ENCODE results near the gene HRH2. TPM values are rescaled to one million over a fixed set of nuclear protein-coding genes. Genes with fewer than 3 reads are reported as not detected.

Gene HRH2
- total RNA-seq, 1 experiment from 2014 or later, result 3.3 TPM

DNA sequence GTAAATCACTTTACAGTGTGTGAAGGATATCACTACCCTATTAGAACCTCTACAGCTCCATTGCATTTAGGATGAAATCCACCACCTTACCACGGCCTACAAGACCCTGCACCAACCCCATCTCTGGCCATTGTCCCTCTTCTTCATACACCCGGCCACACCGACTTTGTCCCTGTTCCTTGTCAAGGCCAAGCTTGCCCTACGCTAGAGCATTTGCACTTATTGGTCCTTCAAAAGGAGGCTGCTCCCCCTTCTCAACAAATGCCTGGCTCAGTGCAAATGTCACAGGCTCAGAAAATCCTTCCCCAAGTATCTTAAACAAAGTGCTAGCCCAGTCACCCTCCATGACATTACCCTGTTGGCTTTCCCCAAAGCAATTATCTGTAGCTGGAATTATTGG lies 4.1 kb upstream of the HRH2 start:
- Histone ChIP-seq H3K56ac (ENCODE audit: insufficient read length, low read depth, low read length) (no peak overlapping the region), H2AFZ (ENCODE audit: low read length) (no peak overlapping the region), H2BK120ac (ENCODE audit: low read depth, low read length, poor library complexity, severe bottlenecking) (no peak overlapping the region), H2BK15ac (ENCODE audit: low read depth, low read length) (no peak overlapping the region), H3K27me3 (ENCODE audit: insufficient read depth, low read length) (no peaks in the 10 kb centered on the region), H3K14ac (ENCODE audit: insufficient read depth, low read length) (no peak overlapping the region), H3K23me2 (ENCODE audit: insufficient read length, low read depth, low read length, poor library complexity, severe bottlenecking) (peaks cover 6% of the 10 kb centered on the region), H3T11ph (ENCODE audit: low read length) (no peak overlapping the region), H3K18ac (ENCODE audit: insufficient read length, low read depth, low read length) (no peak overlapping the region), H4K20me1 (ENCODE audit: control insufficient read depth, insufficient read depth, insufficient read length) (no peaks in the 10 kb centered on the region), H4K91ac (ENCODE audit: insufficient read length, low read depth, low read length) (no peak overlapping the region), H4K5ac (ENCODE audit: insufficient read length, low read depth, low read length) (no peak overlapping the region), H2BK20ac (ENCODE audit: low read depth, low read length, poor library complexity, severe bottlenecking) (no peak overlapping the region), H3K4ac (ENCODE audit: low read depth, low read length) (no peak overlapping the region), H3K4me2 (ENCODE audit: insufficient read depth, insufficient read length, low read length) (no peak overlapping the region), H3K9me3 (ENCODE audit: control insufficient read depth, low read depth, low read length) (peaks cover 18% of the 10 kb centered on the region), H2AK5ac (ENCODE audit: insufficient read length, low read length) (no peak overlapping the region), H4K8ac (replicated peaks; ENCODE audit: insufficient read length, low read depth, low read length) (no peak overlapping the region), H2BK5ac (ENCODE audit: insufficient read length, low read length) (no peak overlapping the region), H3K9ac (ENCODE audit: extremely low read depth, insufficient read length, low read length) (no peak overlapping the region), H3K23ac (ENCODE audit: insufficient read length, low read depth, low read length) (no peak overlapping the region), H3K27ac (ENCODE audit: insufficient read length, low read depth, low read length) (no peak overlapping the region), H3K4me1 (ENCODE audit: insufficient read depth, low read length) (no peaks in the 10 kb centered on the region), H3K79me2 (ENCODE audit: insufficient read depth, low read length) (no peaks in the 10 kb centered on the region), H3K79me1 (ENCODE audit: insufficient read depth, low read depth, low read length, poor library complexity, severe bottlenecking) (no peaks in the 10 kb centered on the region), H2BK12ac (ENCODE audit: insufficient read length, low read depth, low read length) (no peak overlapping the region)
- no peak for DNase-seq
- WGBS (ENCODE audit: extremely low coverage, insufficient read length, low lambda C conversion rate), result no CpG with 5 or more reads among the region's 4 CpGs
- Mint-ChIP-seq H3K9me3 (peaks cover 25 to 31% of the 10 kb centered on the region in 2 experiments), H3K36me3 (ENCODE audit: insufficient read depth in 1 of 3, low read depth in 3 of 3) (peaks cover 20 to 32% (median 25%) of the 10 kb centered on the region in 3 experiments), H3K27me3 (ENCODE audit: low read depth) (peaks cover 23% of the 10 kb centered on the region), H3K4me1 (peaks cover 27 to 33% of the 10 kb centered on the region in 2 experiments), H3K4me3 (no peak overlapping the region), H3K27ac (no peak overlapping the region)
- TF ChIP-seq CTCF (conservative IDR thresholded peaks at IDR 0.05), result no peak
